Suppressor macrophage treated with lipopolysaccharide for 1 hour (primary cell): ENCODE data around the gene CEP112.
A peak's percentile ranks its signal among the peaks of the same experiment; 100 is the strongest.
"Not testable (repeated sequence)": the region's sequence is repeated elsewhere in the genome, so short reads cannot be mapped to it uniquely, and the experiment has no call there.

ENCODE experiments used
- DNase-seq, 3 donors: peaks; one replicate each; pipeline ENCODE4 v3.0.0-alpha.2; 2020 to 2022

The CEP112 gene

GRCh38 chr17:65868881-65869280 is 323.1 kb downstream of the CEP112 start:
- DNase-seq, result no peak

DNA sequence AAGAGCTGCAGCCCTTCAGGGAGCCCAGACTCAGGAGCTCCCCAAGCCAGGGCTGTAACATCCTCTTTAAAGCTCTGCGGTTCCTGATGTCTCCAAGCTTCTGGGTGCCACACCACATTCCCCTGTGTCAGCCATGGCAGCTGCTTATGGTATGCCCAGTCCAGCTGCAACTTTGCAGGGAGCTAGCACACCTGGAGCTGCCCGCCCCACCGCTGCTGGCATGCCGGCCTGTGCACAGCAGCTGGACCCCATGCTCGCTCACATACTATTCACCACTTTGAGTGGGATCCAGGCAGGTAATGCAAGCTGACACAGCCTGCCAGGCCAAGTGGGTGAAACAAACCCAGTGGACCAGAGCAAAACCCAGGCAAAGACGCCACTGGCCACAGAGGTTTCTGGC is 324.9 kb downstream of the CEP112 start:
- DNase-seq, result no peak

DNA sequence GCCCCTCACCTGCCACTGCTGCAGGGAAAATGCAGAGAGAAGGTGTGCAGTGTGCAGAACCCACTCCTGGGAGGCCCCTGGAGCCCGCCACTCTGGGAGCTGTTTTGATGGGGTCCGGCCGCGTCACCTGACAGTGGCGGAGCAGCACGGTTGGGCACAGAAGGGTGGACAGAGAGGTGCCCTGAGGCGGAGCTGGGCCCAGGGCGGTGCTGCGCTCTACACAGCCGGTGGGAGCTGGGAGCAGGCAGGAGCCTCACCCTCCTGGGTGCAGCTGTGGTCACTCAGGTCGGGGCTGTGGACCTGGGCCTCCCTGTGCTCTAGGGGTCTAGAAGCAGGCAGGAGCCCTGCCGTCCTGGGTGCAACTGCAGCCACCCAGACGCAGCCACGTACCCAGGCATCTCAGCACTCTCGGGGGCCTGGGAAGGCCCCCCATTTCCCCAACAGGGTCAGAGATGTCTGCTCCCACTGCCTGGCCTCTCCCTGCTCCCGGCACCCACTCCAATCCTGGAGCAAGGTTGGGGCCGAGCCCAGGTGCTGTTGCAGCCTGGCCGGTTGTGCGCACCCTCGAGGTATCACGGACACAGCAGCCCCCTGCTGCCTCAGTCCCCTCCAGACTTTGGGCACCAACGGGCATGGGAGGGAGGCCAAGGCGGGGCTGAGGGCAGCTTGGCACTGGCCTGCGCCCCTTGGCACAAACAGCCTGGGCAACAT is 326.1 kb downstream of the CEP112 start:
- DNase-seq, result no peak

- DNase-seq, result no peak
These were observed 327.5 kb downstream of the CEP112 start for GRCh38 chr17:65864394-65864793.

GRCh38 chr17:65857718-65858117 is 334.2 kb downstream of the CEP112 start:
- no peak for DNase-seq

GRCh38 chr17:65856865-65857264 is 335.1 kb downstream of the CEP112 start:
- DNase-seq, result no peak

DNA sequence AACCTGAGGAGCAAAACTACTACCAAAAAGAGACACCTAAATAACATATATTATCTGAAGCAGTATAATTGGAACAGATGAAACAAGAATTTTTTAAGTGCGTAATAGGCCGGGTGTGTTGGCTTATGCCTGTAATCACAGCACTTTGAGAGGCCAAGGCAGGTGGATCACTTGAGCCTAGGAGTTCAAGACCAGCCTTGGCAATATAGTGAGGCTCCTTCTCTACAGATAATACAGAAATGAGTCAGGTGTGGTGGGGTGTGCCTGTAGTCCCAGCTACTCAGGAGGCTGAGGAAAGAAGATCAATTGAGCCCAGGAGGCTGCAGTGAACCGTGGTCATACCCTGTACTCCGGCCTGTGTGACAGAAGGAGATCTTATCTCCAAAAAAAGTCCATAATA is 336.3 kb downstream of the CEP112 start:
- no peak for DNase-seq

- DNase-seq, result no peak
These were observed 336.7 kb downstream of the CEP112 start for GRCh38 chr17:65855245-65855644.

DNA sequence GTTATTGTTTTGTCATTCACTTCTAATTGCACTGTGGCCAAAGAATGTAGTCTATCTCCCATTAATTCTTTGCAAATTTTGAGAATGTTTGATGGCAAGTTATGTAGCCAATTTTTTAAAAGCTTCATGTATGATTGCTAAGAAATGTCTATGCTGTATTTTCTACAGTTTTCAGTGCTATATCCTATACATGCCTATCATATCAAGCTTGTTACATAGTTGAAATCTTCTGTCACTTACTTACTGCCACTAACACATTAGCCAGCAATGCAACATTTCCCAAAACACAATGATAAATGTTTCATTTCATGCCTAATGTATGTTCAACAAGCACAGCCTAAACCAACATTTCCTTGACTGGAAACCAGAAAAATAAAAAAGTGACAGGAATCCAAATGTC is 338.1 kb downstream of the CEP112 start:
- DNase-seq, result no peak

DNA sequence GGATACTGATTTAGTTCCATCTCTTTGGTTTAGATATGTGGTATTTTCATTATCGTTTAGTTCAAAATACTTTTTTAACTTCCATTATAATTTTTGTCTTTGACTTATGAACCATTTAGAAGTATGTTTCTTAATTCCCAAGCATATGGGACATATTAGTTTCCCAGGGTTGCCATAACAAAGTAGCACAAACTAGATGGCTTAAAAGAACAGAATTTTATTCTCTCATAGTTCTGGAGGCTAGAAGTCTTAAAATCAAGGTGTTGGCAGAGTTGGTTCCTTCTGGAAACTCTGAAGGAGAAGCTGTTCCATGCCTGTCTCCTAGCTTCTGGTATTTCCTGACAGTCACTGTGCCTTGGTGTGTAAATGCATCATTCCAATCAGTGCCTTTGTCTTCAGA is 339.0 kb downstream of the CEP112 start:
- DNase-seq, result no peak

DNA sequence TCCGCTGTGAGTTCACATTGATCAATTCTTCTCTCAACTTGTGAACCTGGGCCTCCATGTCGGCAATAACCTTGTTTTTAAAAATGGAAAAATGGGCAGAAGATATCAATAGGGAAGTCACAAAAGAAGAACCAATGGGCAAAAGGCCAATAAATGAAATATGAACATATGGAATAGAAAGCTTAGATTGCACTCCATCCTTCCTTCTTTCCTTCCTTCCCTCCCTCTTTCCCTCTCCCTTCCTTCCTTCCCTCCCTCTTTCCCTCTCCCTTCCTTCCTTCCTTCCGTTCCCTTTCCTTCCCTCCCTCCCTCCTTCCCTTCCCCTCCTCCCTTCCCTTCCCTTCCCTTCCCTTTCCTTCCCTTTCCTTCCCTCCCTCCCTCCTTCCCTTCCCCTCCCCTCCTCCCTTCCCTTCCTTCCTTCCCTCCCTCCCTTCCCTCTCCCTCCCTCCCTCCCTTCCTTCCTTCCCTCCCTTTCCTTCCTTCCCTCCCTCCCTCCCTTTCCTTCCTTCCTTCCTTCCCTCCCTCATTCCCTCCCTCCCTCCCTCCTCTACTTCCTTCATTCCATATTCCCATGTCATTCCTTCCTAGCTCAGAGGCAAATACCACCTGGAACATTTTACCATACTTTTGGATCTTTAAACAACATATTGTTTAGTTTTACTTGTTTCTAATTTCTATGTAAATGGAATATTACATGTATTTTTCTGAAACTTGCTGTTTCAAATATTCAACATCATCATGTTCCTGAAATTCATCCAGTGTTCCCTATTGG is 339.8 kb downstream of the CEP112 start:
- DNase-seq, result no peak

- DNase-seq, result peak; percentile 25 to 72 (median 63)
These were observed 341.4 kb downstream of the CEP112 start for GRCh38 chr17:65850486-65850885.

- no peak for DNase-seq
These were observed 343.2 kb downstream of the CEP112 start for GRCh38 chr17:65848751-65849150.

GRCh38 chr17:65841089-65841488 is 350.8 kb downstream of the CEP112 start:
- no peak for DNase-seq

DNA sequence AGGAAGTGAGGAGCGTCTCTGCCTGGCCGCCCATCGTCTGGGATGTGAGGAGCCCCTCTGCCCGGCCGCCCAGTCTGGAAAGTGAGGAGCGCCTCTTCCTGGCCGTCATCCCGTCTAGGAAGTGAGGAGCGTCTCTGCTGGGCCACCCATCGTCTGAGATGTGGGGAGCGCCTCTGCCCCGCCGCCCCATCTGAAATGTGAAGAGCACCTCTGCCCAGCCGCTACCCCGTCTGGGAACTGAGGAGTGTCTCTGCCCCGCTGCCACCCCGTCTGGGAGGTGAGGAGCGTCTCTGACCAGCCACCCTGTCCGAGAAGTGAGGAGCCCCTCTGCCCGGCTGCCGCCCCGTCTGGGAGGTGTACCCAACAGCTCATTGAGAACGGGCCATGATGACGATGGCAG is 354.7 kb downstream of the CEP112 start:
- not testable (repeated sequence) for DNase-seq

DNA sequence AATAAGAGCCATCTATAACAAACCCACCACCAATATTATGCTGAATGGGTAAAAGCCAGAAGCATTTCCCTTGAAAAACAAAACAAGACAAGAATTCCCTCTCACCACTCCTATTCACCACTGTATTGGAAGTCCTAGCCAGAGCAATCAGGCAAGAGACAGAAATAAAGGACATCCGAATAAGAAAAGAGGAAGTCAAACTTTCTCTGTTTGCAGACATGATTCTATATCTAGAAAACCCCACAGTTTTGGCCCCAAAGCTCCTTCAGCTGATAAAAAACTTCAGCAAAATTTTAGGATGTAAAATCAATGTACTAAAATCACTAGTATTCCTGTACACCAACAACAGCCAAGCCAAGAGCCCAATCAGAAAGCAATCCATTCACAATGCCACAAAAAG is 358.7 kb downstream of the CEP112 start:
- DNase-seq, result no peak

GRCh38 chr17:65830356-65830755 is 361.6 kb downstream of the CEP112 start:
- DNase-seq, result no peak

DNA sequence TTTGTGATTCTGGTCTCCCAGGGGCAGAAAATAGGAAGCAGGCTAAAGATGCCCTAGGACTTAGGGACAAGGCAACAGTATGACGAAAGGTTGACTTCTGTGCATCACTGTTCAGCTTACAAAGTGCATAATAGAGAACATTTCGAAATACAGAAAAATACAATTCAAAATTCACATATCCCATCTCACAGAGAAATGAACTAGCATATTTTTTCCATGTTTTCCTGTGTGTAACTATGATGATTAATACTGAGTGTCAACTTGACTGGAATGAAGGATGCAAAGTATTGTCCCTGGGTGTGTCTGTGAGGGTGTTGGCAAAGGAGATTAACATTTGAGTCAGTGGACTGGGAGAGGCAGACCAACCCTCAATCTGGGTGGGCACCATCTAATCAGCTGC is 365.4 kb downstream of the CEP112 start:
- DNase-seq, result not testable (repeated sequence)

DNA sequence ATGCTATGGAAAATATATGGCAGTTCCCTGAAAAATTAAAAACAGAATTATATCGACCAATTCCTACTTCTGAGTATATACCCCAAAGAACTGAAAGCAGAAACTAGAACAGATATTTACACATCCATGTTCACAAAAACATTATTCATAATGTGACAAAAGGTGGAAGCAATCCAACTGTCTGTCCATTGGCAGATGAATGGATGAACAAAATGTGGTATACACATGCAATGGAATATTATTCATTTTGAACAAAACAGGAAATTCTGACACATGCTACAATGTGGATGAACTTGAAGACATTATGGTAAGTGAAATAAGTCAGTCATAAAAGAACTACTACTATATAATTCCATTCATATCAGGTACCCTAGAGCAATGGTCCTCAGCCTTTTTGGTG is 367.0 kb downstream of the CEP112 start:
- no peak for DNase-seq

- no peak for DNase-seq
These were observed 368.2 kb downstream of the CEP112 start for GRCh38 chr17:65823713-65824112.

DNA sequence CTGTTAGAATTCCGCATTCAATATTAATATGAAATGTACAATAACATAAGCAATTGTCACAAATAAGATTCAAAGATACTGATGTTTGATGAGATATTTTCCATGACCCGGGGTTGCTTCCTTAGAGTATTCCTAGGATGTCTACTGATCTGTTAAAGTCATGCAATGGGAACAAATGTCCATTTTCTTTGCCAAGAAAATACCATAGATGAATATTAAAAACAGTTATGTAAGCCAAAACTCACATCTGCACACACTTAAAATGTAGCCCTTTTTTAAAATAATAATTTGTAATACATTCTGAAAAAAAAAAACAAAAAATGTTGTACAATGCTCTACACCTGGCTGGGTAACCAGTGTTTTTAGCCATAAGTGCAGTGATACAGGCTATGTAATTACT is 371.1 kb downstream of the CEP112 start:
- DNase-seq, result no peak

- DNase-seq, result no peak
These were observed 371.6 kb downstream of the CEP112 start for GRCh38 chr17:65820306-65820705.

DNA sequence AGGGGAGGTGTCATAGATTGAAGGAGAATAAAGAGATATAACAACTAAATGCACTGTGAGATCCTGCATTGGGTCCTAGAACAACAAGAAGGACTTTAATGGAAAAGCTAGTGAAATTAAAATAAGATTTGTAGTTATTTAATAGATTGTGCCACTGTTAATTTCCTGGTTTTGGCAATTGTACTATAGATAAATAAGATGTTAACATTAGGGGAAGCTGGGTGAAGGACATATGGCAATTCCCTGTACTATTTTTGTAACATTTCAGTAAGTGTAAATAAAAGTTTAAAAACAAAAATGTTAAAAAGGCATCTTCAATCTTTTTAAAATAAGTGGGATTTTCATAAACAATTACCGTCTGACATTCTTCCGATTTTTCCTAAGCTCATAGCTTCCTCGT is 372.1 kb downstream of the CEP112 start:
- no peak for DNase-seq

- no peak for DNase-seq
These were observed 374.0 kb downstream of the CEP112 start for GRCh38 chr17:65817951-65818350.

- no peak for DNase-seq
These were observed 377.5 kb downstream of the CEP112 start for GRCh38 chr17:65814418-65814817.
